Tibial nerve (tissue), 4 donors: ENCODE results near the gene AHNAK2.

Source experiments
- CTCF ChIP-seq, 5 experiments: fragments of 200-600 bp in 3 of 5; fragments of 450-650 bp in 2 of 5; sonication (generic) in 3 of 5; IDR thresholded peaks; one replicate each; pipeline ENCODE4 v1.5.1; 2016 to 2019; ENCODE audit warnings: antibody characterized with exemption in 5 of 5, mild to moderate bottlenecking in 3 of 5, moderate library complexity in 2 of 5
- EP300 ChIP-seq, 2 donors: sonication (generic); formaldehyde crosslinking; IDR thresholded peaks; one replicate each; pipeline ENCODE4 v1.6.1; 2017; ENCODE audit warnings: antibody characterized with exemption in 2 of 2, mild to moderate bottlenecking in 1 of 2
- POLR2A ChIP-seq, 2 donors: fragments of 450-650 bp; IDR thresholded peaks; one replicate each; pipeline ENCODE4 v1.6.1; 2017; ENCODE audit warnings: antibody characterized with exemption in 2 of 2, mild to moderate bottlenecking in 2 of 2, moderate library complexity in 2 of 2

DNA sequence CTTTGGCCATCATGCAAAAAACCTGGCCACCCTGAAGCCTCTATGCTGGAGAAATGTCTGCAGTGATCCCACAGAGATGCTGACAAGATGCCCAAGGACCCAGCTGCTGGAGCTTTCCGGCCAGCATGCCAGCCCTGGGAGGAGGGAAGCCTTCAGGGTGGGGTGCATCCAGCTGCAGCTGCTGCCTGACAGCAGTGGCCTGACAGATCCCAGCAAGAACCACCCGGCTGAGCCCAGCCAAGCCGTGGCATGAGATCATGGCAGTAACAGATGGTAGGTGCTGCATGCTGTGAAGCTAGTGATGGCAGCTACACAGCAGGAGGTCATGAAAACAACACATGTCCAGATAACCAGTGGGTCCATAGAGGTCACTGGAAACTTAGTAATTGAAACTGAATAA is 21.2 kb upstream of the AHNAK2 start:
- TF ChIP-seq CTCF (IDR thresholded peaks at IDR 0.05) (no peak), EP300 (IDR thresholded peaks at IDR 0.05) (no peak), POLR2A (IDR thresholded peaks at IDR 0.05) (no peak)
